ENCODE measurements around the gene CMTM4.
A peak's percentile ranks its signal among the peaks of the same experiment; 100 is the strongest.
"Not testable (repeated sequence)": the region's sequence is repeated elsewhere in the genome, so short reads cannot be mapped to it uniquely, and the experiment has no call there.

The CMTM4 gene

DNA sequence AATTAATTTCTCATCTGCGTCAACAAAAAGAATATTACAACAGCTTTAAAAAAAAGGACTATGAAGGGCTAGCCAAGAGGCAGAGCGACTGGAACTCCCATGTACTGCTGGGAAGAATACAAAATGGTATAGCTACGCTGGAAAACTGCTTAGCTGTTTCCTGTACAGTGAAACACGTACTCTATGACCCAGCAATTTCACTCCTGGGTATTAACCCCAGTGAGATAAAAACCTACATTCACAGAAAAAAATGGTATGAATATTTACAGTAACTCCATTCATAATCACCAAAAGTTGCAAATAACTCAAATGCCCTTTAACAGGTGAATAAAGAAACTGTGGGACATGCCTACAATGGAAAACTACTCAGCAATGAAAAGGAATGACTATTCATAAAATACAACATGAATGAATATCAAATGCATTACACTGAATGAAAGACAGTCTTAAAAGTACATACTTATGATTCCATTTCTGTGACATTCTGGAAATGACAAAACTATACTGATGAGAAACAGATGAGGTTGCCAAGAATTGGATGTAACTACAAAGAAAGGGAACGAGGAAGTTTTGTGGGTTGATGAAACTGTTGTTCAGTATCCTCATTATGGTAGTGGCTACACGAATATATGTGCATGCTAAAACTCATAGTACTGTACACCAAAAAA is 27.6 kb downstream of the CMTM4 start:
- DNase-seq, result no peak

GRCh38 chr16:66667944-66668343 is 28.6 kb downstream of the CMTM4 start:
- DNase-seq, result no peak

DNA sequence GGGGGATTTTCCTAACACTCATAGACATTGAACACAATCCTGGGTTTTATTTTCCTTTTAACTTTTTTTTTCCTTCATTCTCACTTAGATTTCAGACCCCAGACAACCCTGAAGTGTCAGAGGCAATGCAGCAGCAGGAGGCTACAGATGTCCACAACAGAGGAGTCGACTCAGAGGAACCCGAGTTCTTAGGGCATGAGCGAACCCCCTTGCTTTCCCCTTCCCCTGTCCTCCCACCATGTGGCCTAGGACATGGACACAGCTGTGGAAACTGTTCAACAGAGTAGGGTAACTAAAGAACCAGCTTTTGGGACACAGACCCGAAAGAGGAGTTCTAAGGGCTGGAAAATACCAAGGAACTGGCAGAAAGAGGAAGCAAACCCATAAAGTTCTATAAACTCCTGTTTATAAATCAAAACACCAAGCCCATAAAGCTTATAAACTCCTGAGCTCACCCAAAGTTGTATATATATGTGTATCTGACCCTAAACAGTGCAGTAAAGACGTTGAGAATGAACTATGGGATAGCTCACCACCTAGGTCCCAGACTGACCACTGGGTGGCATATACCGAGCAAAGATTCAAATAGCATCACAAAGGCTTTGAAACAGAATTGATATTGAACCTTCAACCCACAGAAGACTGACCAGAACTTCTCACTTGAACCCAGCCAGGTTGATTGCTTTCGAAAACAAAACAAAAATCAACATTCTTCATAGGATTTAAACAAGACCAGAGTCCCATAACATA is 33.9 kb downstream of the CMTM4 start:
- no peak for DNase-seq

DNA sequence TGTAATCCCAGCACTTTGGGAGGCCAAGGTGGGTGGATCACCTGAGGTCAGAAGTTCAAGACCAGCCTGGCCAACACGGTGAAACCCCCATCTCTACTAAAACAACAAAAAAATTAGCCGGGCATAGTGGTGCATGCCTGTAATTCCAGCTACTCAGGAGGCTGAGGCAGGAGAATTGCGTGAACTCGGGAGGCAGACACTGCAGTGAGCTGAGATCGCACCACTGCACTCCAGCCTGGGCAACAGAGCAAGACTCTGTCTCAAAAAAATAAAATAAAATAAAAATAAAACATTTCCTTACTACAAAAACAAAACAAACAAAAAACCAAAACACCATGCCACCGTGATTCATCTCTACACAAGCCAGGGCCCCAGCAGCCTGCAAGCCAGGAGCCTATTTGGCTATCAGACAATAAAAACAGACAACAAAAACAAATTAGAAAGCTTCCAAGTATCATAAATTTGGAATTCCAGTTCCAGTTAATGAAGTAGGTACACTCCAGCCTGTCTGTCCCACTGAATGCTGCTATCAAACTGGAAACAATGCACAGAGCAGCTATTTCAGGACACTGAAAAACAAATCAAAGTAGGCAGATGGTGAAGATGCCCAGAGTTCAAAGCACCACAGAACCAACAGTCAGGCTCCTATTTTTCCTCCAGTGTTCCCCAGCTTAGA is 34.7 kb downstream of the CMTM4 start:
- DNase-seq, result not testable (repeated sequence)

- DNase-seq, result no peak
Measured at GRCh38 chr16:66661210-66661560, 35.4 kb downstream of the CMTM4 start.

- DNase-seq, result no peak
Measured at GRCh38 chr16:66660422-66661209, 35.9 kb downstream of the CMTM4 start.

GRCh38 chr16:66658860-66659190 is 37.7 kb downstream of the CMTM4 start:
- no peak for DNase-seq

- no peak for DNase-seq
Measured at GRCh38 chr16:66658143-66658859, 38.2 kb downstream of the CMTM4 start.

DNA sequence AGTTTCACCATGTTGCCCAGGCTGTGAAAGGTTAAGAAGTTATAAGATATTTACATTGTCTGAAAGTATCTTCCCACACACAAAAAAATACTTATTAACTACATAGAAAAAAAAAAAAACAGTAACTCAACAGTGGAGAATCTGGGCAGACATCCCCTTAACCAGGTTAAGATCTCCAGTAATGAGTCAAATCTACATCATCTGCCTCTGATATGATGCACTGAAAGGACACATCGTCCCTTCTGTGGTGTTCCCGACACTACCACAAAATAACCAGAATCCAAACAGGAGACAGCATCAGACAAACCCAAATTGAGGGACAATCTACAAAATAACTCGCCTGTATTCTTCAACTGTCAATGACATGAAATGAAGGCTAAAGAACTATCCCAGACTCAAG is 40.0 kb downstream of the CMTM4 start:
- no peak for DNase-seq

DNA sequence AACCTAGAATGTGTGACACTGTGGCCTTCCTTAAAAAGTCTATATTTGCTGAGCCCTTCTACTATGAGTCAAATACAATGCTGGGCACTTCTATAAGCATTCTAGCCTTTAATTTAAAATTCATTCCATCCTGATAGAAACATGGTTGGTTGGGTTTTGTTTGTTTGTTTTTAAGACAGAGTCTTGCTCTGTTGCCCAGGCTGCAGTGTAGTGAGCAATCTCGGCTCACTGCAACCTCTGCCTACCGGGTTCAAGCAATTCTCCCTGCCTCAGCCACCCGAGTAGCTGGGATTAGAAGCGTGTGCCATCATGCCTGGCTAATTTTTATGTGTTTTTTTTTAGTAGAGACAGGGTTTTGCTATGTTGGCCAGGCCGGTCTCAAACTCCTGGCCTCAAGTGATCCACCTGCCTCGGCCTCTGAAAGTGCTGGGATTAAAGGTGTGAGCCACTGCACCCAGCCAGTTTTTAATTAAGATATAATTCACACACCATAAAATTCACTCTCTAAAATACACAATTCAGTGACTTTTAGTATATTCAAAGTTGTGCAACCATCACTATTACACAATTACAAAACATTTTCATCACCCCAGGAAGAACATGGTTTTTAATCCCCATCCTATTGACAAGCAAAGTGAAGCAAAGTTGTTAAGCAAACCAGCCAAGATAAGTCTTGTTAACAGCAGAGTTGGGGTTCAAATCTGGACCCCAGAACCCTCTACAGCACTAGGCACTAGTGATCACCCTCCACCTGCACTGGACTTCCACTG is 42.8 kb downstream of the CMTM4 start:
- DNase-seq, result no peak

DNA sequence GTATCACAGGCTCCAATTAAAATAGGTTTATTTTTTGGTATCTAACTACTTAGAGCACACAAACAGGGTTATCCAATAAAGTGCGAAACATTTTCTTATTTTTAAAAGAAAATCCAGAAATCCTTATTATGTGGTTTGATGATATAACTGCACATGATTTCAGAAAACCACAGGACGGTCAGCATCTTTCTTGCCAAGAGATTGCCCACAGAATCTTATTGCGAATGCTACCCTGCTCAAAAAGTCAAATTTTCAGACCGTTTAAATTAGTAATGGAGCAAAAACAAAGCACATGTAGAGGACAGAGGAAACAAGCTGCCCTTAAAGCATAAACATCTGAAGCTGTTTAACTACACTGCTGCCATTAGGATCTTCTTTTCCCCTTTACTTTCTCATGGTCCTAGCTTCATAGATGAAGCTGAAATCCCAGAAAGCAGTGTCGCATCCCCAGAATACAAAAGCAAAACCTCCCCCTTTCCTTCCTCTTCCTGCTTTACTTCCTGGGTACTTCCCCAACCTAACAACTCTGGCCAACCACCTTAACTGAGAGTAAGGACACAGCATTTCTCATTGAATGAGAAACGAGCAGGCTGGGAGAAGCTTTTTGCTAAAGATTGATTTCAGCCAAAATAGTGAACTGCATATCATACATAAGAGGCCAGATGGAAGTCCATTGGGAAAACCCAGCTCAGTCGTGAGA is 43.7 kb downstream of the CMTM4 start:
- DNase-seq, result no peak

- no peak for DNase-seq
Measured at GRCh38 chr16:66651965-66652364, 44.6 kb downstream of the CMTM4 start.

- no peak for DNase-seq
Measured at GRCh38 chr16:66651474-66651765, 45.1 kb downstream of the CMTM4 start.

GRCh38 chr16:66650707-66651473 is 45.7 kb downstream of the CMTM4 start:
- peak; percentile 9 for DNase-seq

DNA sequence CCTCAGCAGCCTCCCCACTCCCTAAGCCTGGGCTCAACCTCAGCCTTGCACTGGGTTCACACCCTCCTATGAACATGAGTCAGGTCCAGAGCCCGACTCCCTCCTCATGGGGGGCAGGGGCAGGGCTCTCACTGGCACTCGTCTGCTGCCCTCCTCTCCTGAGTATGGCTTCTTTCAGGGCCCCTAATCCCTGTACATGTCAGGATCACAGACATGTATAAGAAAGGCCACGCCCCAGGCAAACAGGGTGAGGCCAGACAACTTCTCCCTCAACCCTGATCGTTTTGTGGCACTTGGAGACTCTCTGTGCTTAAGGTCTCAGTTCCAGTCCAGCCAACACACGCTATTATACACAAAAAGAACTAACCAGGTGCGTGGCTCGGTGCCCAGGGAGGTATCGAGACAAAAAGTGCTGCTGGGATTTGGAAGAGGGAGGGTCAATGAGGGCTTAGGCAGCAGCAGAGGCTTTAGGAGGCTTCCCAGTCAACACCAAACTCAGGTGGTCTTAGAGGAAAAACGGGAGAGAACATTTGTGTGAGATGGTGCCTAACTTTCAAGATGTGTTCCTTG is 46.8 kb downstream of the CMTM4 start:
- no peak for DNase-seq

- no peak for DNase-seq
Measured at GRCh38 chr16:66649167-66649566, 47.4 kb downstream of the CMTM4 start.

- no peak for DNase-seq
Measured at GRCh38 chr16:66647866-66648265, 48.7 kb downstream of the CMTM4 start.

DNA sequence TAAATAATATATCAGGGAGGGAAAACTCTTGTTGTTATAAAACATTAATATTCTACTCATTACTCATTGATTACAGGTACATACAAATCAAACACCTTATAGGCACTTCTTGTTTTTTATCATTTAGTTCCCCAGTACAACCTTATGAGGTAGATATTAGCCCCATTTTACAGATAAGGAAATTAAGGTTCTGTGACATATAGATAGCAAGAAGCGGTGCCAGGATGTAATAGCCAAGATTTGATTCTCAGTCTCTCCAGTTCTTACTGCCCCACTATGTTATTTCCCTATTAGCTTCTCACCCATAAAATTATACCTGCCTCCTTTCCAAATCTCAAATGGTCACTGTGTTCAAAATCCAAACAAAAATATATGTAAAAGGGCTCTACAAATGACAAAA is 55.2 kb downstream of the CMTM4 start:
- no peak for DNase-seq

DNA sequence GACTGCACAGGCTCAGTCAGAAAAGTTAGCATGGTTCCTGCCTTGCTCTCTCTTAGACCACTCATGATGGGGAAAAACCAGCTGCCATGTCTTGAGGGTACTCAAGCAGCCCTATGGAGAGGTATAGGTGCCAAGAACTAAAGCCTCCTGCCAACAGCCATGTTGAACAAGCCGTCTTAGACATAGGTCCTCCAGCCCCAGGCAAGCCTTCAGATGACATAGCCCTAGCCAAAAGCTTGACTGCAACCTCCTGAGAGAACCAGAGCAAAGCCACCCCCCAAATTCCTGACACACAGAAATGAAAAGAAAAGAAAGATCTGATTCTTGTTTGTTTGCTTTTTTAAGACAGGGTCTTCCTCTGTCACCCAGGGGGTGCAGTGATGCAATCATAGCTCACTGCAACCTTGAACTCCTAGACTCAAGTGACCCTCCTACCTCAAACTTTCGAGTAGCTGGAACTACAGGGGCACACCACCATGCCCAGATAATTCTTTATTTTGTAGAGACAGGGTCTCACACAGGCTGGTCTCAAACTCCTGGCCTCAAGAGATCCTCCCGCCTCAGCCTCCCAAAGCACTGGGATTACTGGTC is 55.7 kb downstream of the CMTM4 start:
- DNase-seq, result no peak

All from NCI-H2029 (cell line).